Measurements from ENCODE around the gene MED31.
A peak's percentile ranks its signal among the peaks of the same experiment; 100 is the strongest.

Gene MED31

GRCh38 chr17:6654841-6655731 lies 3.7 kb upstream of the MED31 start:
- DNase-seq, result no peak

- DNase-seq, result peak; percentile 55
Observed at GRCh38 chr17:6651919-6652452, 581 bp upstream of the MED31 start.

GRCh38 chr17:6648181-6648580 lies 3.2 kb downstream of the MED31 start:
- no peak for DNase-seq

GRCh38 chr17:6643451-6644125 lies 7.8 kb downstream of the MED31 start:
- DNase-seq, result no peak

GRCh38 chr17:6642592-6642991 lies 8.8 kb downstream of the MED31 start:
- DNase-seq, result no peak

GRCh38 chr17:6641247-6641863 lies 10.1 kb downstream of the MED31 start:
- DNase-seq, result no peak

GRCh38 chr17:6640536-6641246 lies 10.7 kb downstream of the MED31 start, which contains the start of the genes KIAA0753 and TXNDC17:
KIAA0753 (minus strand) TSS chr17:6640711; CDS start chr17:6635103, 5,608 bp downstream.
TXNDC17 (plus strand) TSS chr17:6641060; CDS start chr17:6641083, 23 bp downstream.
- DNase-seq, result peak; percentile 97

- peak; percentile 55 for DNase-seq
Observed at GRCh38 chr17:6639586-6640535, 11.5 kb downstream of the MED31 start.

GRCh38 chr17:6639014-6639585 lies 12.3 kb downstream of the MED31 start:
- no peak for DNase-seq

GRCh38 chr17:6638046-6638908 lies 13.1 kb downstream of the MED31 start:
- no peak for DNase-seq

GRCh38 chr17:6637458-6637840 lies 14.0 kb downstream of the MED31 start:
- no peak for DNase-seq

GRCh38 chr17:6636616-6637457 lies 14.6 kb downstream of the MED31 start:
- DNase-seq, result no peak

- no peak for DNase-seq
Observed at GRCh38 chr17:6636105-6636504, 15.3 kb downstream of the MED31 start.

- no peak for DNase-seq
Observed at GRCh38 chr17:6633263-6633662, 18.1 kb downstream of the MED31 start.

- no peak for DNase-seq
Observed at GRCh38 chr17:6632530-6632929, 18.9 kb downstream of the MED31 start.

GRCh38 chr17:6630390-6630789 lies 21.0 kb downstream of the MED31 start:
- DNase-seq, result no peak

- DNase-seq, result no peak
Observed at GRCh38 chr17:6627019-6627418, 24.4 kb downstream of the MED31 start.

- no peak for DNase-seq
Observed at GRCh38 chr17:6626616-6627015, 24.8 kb downstream of the MED31 start.

GRCh38 chr17:6623941-6624340 lies 27.5 kb downstream of the MED31 start:
- no peak for DNase-seq

Measured in stimulated activated CD8-positive, alpha-beta memory T cell treated with anti-CD3 and anti-CD28 coated beads, Interleukin-4, amount 100 ng/mL, for 48 hours (primary cell).